DND-41 (cell line): ENCODE results near the gene MYPN.

Experiments used
- ATAC-seq: fragments of 200-7000 bp; cut with Tn5 transposase; 3 replicates; pipeline ENCODE4 v1.9.1; 2021; ENCODE audit warnings: low read depth; ENCODE audit not compliant: insufficient read depth
- DNase-seq: peaks from one replicate; pipeline ENCODE4 v3.0.0-alpha.2; 2020
- H2AFZ ChIP-seq: 2 replicates; pipeline ENCODE4 v1.6.0; 2012; ENCODE audit warnings: low read depth, low read length
- H3K27ac ChIP-seq: 2 replicates; pipeline ENCODE4 v1.5.1; 2012; ENCODE audit warnings: low read length, inconsistent platforms
- H3K27me3 ChIP-seq: fragments of 200-600 bp; sonication (generic); 2 replicates; pipeline ENCODE4 v1.6.0; 2012; ENCODE audit warnings: low read length, mild to moderate bottlenecking, inconsistent platforms; ENCODE audit not compliant: insufficient read depth, poor library complexity
- H3K36me3 ChIP-seq: 2 replicates; pipeline ENCODE4 v1.5.1; 2012; ENCODE audit warnings: low read length, inconsistent platforms; ENCODE audit not compliant: insufficient read depth
- H3K4me1 ChIP-seq: 2 replicates; pipeline ENCODE4 v1.5.1; 2012; ENCODE audit warnings: mild to moderate bottlenecking, low read length; ENCODE audit not compliant: insufficient read depth
- H3K4me2 ChIP-seq: 2 replicates; pipeline ENCODE4 v1.6.0; 2012; ENCODE audit warnings: mild to moderate bottlenecking, moderate library complexity, low read length, inconsistent platforms; ENCODE audit not compliant: insufficient read depth
- H3K4me3 ChIP-seq, 2 experiments: fragments of 200-600 bp in 1 of 2; shearing (Covaris generic) in 1 of 2; 2 replicates each; pipeline ENCODE4 v1.5.1; 2012 to 2016; ENCODE audit warnings: inconsistent platforms in 2 of 2, low read length in 2 of 2, mild to moderate bottlenecking in 2 of 2, low read depth in 1 of 2, moderate library complexity in 1 of 2
- H3K79me2 ChIP-seq: 2 replicates; pipeline ENCODE4 v1.6.0; 2012; ENCODE audit warnings: low read length, inconsistent platforms; ENCODE audit not compliant: insufficient read depth
- H3K9ac ChIP-seq: 2 replicates; pipeline ENCODE4 v1.6.0; 2012; ENCODE audit warnings: low read depth, mild to moderate bottlenecking, inconsistent platforms, low read length, moderate library complexity
- H3K9me3 ChIP-seq: 2 replicates; pipeline ENCODE4 v1.5.1; 2012; ENCODE audit warnings: low read length, moderate library complexity, mild to moderate bottlenecking, inconsistent platforms; ENCODE audit not compliant: insufficient read depth, severe bottlenecking
- H4K20me1 ChIP-seq: 2 replicates; pipeline ENCODE4 v1.6.0; 2012; ENCODE audit warnings: low read length; ENCODE audit not compliant: insufficient read depth
- CTCF ChIP-seq: IDR thresholded peaks from 2 replicates; pipeline ENCODE4 v1.5.1; 2012; ENCODE audit warnings: borderline replicate concordance, low read length, moderate library complexity, mild to moderate bottlenecking; ENCODE audit not compliant: poor library complexity, severe bottlenecking; ENCODE audit errors: extremely low read depth
- EZH2 ChIP-seq: IDR thresholded peaks from 3 replicates; pipeline ENCODE4 v1.6.1; 2012; ENCODE audit warnings: borderline replicate concordance, low read depth, mild to moderate bottlenecking, moderate library complexity, low read length, inconsistent platforms; ENCODE audit not compliant: severe bottlenecking

Gene MYPN

GRCh38 chr10:68178592-68178991 lies 69.3 kb downstream of the MYPN start:
- no peak for DNase-seq
- H3K36me3 ChIP-seq, result no peaks in the 10 kb centered on the region

DNA sequence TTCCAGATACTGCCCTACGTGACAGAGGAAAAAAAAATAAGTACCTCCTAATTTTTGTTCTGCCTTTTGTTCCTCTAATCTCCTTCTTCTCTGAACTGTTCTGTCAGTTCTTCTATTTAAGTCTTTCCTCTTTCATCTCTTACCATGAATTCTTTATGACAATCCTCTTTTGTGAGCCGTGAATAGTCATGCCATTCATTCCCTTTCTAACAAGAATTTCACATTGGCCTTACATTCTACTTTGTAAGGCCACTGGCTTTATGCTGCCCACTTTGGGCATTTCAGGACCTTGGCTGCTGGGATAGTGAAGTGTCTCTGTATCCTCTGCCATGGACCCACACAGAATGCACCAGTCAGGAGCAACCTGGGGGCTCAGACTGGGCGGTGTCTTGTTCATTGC lies 69.7 kb downstream of the MYPN start:
- Histone ChIP-seq H3K27ac (no peak overlapping the region), H2AFZ (no peak overlapping the region), H3K9ac (no peak overlapping the region), H3K4me1 (no peaks in the 10 kb centered on the region), H4K20me1 (no peaks in the 10 kb centered on the region; the same call in 1 of the 2 replicates), H3K4me2 (no peak overlapping the region), H3K9me3 (no peaks in the 10 kb centered on the region), H3K4me3 (no peak overlapping the region), H3K36me3 (no peaks in the 10 kb centered on the region), H3K79me2 (no peaks in the 10 kb centered on the region), H3K27me3 (peaks cover 10% of the 10 kb centered on the region)
- no peak for TF ChIP-seq EZH2
- TF ChIP-seq CTCF, result no peak
- ATAC-seq, result no peak
- no peak for DNase-seq

More at GRCh38 chr10:68178592-68178991, 69.3 kb downstream of the MYPN start:
- Histone ChIP-seq H3K4me1 (no peaks in the 10 kb centered on the region), H3K9me3 (no peaks in the 10 kb centered on the region), H4K20me1 (no peaks in the 10 kb centered on the region; the same call in 1 of the 2 replicates), H3K79me2 (no peaks in the 10 kb centered on the region), H3K27ac (no peak overlapping the region), H3K27me3 (peaks cover 10% of the 10 kb centered on the region), H3K4me3 (no peak overlapping the region), H3K4me2 (no peak overlapping the region), H2AFZ (no peak overlapping the region), H3K9ac (no peak overlapping the region)
- no peak for ATAC-seq
- TF ChIP-seq CTCF, result no peak
- TF ChIP-seq EZH2, result no peak

DNA sequence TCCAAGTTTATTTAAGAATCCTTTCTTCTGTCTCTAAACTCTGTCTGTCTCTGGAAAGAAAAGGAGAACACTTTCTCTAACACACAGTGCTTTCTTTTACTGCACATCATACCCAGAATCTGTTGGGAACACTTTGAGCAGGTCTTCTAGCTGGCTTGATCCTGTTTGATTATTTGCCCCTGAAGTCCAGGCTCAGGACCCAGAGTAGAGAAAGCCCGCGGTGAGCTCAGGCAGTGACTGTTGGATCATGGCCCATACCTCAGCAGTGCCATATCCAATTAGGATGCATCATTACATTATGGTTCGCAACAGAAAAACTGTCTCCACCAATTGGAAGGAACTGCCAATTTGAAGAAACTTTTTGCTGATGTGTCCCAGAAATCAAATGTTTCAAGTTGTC lies 71.2 kb downstream of the MYPN start:
- no peak overlapping the region for H3K4me3 ChIP-seq
- TF ChIP-seq CTCF (no peak), EZH2 (no peak)
- H3K27me3 ChIP-seq, result peaks cover 15% of the 10 kb centered on the region
- DNase-seq (no peak), ATAC-seq (no peak)
- H2AFZ ChIP-seq, result no peak overlapping the region
- no peaks in the 10 kb centered on the region for H3K9me3 ChIP-seq
- H3K27ac ChIP-seq, result no peak overlapping the region
- no peaks in the 10 kb centered on the region for H3K79me2 ChIP-seq
- no peak overlapping the region for H3K4me2 ChIP-seq
- H3K9ac ChIP-seq, result no peak overlapping the region
- no peaks in the 10 kb centered on the region for H3K36me3 ChIP-seq
- H4K20me1 ChIP-seq, result no peaks in the 10 kb centered on the region; the same call in 1 of the 2 replicates
- no peaks in the 10 kb centered on the region for H3K4me1 ChIP-seq

DNA sequence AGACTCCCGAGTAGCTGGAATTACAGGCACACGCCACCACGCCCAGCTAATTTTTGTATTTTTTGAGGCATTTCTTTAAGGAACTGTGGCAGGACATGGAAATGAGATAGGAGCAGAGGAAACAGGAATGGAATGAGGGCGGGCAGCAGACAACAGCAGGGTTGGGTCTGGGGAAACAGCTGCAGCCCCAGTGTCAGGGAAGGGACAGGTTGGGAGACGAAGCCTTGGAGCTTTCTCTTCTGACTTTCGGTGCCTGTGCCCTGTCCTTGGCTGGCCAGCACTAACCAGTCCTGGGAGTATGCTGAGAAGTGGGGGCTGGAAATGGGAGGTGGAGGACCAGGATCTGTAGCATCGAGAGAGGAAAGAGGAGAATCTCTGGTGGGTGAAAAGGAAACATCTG lies 75.3 kb downstream of the MYPN start:
- Histone ChIP-seq H3K27me3 (peaks cover 12% of the 10 kb centered on the region), H3K4me3 (no peak overlapping the region), H3K79me2 (no peaks in the 10 kb centered on the region), H4K20me1 (no peaks in the 10 kb centered on the region; the same call in 1 of the 2 replicates), H3K9ac (no peak overlapping the region), H2AFZ (no peak overlapping the region), H3K36me3 (no peaks in the 10 kb centered on the region), H3K9me3 (no peaks in the 10 kb centered on the region), H3K4me2 (no peak overlapping the region), H3K4me1 (no peaks in the 10 kb centered on the region), H3K27ac (no peak overlapping the region)
- TF ChIP-seq EZH2 (no peak), CTCF (no peak)
- no peak for DNase-seq
- no peak for ATAC-seq
